Melanocyte of skin (primary cell): ENCODE measurements around the gene FAM20B. TPM values are rescaled to one million over a fixed set of nuclear protein-coding genes. Genes with fewer than 3 reads are reported as not detected.

Source experiments
- total RNA-seq, 2 donors: library from RNA; depleted of rRNA; stranded (reverse); fragments of >200 nt; gene quantifications; 2 replicates each; pipeline ENCODE4 v1.2.3, GENCODE V29; 2012

FAM20B gene
- total RNA-seq = 10 to 100 TPM; 24.8 to 32.0 TPM

GRCh38 chr1:179025125-179025974, at the start of gene FAM20B:
Gene FAM20B (plus strand): TSS chr1:179025894. CDS start chr1:179043848, 17,954 bp downstream.

GRCh38 chr1:179081687-179082332, 56.1 kb downstream of the FAM20B start, which contains the start of gene TOR3A:
Gene TOR3A (plus strand): TSS chr1:179082070. CDS start chr1:179082129, 59 bp downstream.

Other genes with a start within 250 kb of the FAM20B start
- gene ANGPTL1, start 154.8 kb upstream of the FAM20B start, total RNA-seq = under 1 TPM in 1 of 2 donors, not detected in 1; under 0.01 TPM
- 10 to 100 TPM; 30.0 to 39.2 TPM for gene TOR3A, start 56.2 kb downstream of the FAM20B start, total RNA-seq
- gene ABL2, start 203.8 kb downstream of the FAM20B start, total RNA-seq = 100 to 1,000 TPM in 1 of 2 donors, 10 to 100 TPM in 1; 93.3 to 169 TPM